Fibroblast of skin of back (primary cell): ENCODE results near the gene UIMC1.

Source experiments
- DNase-seq: peaks from one replicate; pipeline ENCODE4 v3.0.0-alpha.2; 2013

Gene UIMC1

DNA sequence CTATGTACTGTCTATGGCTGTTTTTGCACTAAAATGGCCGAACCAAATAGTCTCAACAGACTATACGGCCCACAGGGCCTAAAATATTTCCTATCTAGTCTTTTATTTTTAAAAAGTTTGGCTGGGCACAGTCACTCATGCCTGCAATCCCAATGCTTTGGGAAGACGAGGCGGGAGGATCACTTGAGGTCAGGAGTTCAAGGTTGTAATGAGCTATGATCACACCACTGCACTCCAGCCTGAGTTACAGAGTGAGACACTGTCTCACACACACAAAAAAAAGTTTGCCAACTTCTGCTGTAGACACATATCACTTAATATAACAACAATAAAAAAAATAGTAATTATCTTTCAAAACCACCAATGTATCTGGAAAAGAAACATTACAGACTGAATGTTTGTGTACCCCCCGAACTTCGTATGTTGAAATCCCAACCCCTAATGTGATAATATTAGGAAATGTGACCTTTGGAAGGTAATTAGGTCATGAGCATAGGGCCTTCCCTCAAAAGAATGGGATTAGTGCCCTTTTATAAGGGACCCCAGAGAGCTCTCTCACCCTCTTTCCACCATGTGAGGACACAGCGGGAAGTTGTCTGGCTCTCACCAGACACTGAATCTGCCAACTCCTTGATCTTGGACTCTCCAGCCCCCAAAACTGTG is 53.9 kb downstream of the UIMC1 start:
- DNase-seq = no peak

DNA sequence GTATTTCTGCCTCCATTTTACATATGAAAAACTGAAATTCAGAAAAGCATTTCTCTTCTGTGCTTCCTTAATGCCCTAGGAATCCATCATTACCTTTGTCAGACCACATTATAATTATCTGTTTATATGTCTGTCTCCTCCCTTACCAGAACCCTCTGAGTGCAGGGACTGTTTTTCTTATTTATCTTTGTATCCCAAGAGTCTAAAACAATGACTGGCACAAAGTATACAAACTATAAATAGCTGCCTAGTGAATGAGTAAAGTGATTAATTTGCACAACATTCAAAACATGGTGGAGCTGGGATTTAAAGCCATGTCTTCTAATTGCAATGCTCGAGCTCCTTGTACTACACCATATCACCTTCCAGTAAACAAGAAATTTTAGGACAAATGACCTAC is 58.1 kb downstream of the UIMC1 start:
- DNase-seq = no peak

DNA sequence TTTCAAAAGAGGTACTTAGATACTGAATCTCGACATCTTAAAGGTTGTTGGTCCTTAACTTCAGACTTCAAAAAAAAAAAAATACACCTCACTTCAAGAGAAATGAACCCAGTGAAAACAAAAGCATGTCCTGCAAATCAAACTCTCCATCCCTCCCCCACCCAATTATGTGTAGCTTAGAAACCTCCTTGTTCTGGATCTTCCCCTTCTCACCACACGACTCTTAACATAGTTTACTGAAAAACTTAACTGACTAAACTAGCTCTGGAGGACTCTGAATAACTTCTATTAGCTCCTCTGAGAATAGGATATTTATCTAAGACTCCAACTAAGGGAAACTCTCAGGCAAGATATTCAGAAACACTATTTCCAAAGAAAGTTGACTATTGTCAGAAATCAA is 58.7 kb downstream of the UIMC1 start:
- no peak for DNase-seq

DNA sequence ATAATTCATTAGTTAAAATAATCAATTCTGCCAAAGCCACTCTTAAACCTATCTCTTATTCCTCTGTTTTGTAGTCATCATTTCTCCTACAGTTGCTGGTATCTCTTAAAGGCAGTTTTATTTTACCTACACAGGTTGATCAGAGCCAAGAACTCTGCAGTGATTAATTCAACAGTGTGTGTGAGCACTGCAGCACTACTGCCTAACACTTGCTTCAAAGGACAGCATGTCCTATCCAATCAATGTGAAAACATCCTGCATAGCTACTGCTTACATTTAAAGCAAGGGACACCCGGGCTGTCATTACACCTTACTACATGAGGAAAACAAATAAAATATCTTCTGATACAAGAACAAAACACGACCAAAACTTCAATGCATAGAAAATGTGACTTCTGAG is 62.3 kb downstream of the UIMC1 start:
- DNase-seq = no peak

DNA sequence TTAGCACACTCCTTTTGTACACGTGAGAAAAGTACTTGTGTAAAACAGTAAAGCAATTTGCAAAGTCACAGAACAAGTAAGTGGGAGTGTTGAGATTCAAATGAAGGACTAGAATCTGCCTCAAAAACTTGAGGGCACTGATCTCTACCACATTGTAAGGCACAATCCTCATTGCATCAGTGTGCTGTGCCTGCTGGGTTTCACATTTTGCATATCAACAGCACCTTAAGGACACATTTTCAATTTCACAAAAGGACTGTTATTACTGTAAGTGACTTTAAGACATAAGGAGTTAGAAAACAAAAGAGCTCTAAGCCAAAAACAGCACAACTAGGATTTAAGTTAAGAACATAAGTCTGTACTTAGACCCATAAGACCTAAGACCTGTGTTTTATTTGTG is 62.8 kb downstream of the UIMC1 start:
- no peak for DNase-seq

DNA sequence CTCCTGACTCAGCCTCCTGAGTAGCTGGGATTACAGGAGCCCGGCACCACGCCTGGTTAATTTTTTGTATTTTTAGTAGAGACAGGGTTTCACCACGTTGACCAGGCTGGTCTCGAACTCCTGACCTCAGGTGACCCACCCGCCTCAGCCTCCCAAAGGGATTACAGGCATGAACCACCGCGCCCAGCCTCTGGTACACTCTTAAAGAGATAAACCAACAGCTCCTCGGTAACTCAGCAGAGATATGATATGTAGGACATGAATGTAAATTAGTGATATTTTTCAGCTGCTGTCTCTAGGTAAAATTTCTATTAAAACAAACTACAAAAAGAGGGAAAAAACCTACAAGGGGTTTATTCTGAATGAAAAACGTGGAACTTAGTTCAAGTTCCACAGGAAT is 64.6 kb downstream of the UIMC1 start:
- no peak for DNase-seq

DNA sequence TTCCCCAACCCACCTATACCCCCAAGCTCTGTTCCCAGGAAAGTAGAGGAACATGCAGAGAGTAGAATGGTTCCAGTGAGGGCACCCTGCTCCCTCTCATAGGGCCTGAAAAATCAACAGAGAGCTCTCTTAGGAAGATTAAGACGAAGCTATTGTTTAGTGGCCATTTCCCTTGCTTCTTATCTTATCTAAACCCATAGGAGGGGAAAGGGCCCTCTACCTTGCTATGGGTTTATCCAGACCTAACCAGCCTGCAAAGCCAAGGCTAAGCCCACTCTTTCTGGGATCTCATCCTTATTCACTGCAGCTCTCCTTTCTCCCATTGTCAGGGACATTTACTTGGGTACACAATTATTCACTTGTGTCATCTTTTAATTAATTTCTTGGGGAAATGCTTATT is 68.1 kb downstream of the UIMC1 start:
- no peak for DNase-seq

DNA sequence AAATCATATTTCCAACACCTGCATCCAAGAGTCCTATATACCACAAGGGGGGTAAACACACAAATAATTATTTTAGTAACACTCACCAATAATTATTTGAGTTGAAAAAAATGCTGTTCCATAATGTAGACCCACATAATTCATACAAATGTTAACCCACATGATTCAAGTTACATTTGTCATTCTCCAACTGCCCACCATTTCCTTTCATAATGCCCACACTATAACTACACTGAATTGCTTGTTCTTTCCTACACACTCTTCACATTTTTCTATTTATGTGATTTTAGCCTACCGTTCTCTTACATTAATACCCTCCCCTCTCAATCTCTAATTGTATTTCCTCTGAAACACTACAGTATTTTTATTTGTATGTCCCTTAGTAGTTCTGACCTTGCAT is 71.6 kb downstream of the UIMC1 start:
- DNase-seq = no peak

DNA sequence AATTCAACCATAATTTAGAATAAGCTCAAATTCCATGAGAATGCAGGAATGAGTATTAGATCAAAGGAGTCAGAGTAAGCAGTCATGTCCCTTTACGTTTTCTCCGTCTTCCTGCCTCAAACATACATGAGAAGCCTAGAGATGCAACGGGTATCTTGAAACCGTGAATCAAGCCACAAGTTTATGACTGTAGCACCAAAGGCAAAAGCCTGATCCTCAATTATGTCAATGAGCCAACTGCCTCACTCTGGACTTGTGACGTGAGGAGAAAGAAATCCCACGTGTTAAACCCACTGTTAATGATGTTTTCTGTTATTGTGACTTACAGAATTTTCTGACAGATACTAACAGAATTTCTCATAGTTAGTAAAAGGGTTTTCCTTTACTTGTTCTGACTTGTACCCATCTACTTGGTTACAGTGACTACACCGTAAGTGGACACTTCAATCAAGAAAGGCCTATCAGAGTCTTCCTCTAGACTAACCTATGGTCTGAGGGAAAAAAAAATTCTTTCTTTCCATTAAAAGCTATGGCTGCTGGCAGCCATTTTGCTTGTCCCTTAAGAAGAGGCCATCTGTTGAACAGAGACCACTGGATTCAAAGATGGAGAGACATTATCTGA is 72.2 kb downstream of the UIMC1 start:
- no peak for DNase-seq

DNA sequence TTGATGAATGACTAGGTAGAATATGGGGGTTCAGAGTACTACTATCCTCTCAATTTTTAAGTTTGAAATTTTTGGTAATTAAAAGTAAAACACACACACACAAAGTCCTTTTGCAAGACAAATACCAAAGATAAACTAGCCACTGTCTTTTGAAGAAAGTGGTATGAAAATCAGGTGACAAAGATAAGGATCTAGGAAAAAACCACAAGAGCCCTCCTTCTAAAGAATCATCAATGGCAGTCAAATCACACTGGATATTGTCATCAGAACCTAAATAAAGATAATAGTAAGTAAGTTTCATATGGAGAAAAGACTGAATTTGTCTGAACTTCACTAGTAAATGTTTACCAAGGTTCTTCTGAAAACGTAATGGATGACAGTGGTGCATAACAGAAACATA is 76.9 kb downstream of the UIMC1 start:
- no peak for DNase-seq

DNA sequence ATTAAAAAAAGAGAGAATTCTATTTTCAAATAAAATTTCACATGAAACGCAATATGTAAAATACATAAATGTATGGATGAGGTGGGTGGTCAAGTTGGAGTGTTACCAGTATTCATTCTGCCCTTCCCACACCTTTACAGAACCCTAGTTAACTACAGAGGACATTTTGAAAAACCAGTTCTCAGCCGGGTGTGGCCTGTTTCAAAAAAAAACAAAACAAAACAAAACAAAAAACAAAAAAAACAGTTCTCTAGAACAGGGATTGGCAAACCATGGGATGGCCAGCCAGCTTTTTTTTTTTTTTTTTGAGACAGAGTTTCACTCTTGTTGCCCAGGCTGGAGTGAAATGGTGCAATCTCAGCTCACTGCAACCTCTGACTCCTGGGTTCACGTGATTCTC is 79.0 kb downstream of the UIMC1 start:
- DNase-seq = no peak

DNA sequence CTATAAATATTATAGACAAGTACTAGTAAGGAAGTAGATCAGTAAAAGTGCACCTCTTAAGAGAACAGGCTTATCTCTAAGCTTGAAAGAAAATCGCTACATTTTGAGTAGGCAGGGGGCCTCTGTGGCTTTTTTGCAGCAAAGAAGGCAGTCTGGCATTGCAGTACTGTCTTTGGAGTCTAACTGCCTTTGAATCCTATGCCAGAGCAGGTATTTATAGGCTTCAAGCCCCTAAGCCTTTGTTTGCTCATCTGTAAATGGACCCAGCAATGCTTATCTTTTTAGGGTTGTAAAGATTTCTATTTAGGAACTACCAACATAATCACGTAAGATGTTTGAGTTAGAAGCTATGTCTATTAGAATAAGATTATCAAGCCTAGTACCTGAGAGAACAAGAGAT is 83.8 kb downstream of the UIMC1 start:
- DNase-seq = no peak

DNA sequence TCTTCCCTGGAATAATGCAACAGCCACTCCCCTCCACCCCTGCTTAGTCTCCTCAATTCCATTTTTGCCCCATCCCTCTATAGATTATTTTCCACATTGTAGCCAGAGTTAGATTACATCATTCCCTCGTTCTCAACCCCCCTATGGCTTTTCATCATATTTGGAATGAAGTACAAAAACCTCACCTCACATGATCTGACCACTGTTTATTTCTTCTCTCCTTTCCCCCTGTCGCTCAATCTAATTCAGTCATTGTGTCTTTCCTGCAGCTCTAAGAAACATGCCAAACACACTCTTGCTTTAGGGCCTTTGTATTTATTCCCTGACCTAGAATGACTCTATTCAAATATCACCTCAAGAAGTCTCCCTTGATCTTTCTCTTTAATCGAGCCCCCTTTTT is 84.9 kb downstream of the UIMC1 start:
- no peak for DNase-seq

DNA sequence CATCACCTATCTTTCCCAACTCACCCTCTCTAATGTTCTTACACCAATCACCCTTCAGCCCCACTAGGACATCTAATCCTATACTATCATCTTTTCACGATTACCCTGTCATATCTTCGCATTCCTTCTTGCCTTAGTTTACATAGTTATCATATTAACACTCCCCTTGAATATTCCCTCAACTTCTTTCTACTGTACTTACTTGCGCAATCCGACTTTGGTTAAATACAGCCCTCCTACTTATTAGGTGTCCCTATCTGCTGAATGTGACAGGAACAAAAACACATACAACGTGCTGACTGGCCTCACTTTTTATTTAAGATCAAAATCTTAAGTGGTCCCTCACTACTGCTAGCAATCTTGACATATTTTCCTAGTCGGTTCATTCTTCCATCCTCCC is 88.0 kb downstream of the UIMC1 start:
- no peak for DNase-seq

DNA sequence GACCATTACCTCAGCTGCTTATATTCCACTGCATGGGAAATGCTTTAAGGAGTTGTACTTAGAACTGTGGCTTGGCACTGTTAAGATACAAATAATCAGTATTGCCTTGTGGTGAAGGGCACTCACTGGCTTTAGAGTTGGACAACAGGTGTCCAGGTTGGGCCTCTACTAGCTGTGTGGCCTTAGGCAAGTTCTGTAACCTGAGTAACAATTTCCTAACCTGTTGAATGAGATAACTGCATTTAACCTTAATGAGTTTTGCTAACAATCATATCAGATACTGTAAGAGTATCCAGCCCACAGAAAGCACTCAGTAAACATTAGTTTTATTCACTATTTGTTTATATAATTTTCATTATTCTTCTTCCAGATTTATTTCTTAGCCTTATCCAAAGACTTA is 90.2 kb downstream of the UIMC1 start:
- DNase-seq = no peak

DNA sequence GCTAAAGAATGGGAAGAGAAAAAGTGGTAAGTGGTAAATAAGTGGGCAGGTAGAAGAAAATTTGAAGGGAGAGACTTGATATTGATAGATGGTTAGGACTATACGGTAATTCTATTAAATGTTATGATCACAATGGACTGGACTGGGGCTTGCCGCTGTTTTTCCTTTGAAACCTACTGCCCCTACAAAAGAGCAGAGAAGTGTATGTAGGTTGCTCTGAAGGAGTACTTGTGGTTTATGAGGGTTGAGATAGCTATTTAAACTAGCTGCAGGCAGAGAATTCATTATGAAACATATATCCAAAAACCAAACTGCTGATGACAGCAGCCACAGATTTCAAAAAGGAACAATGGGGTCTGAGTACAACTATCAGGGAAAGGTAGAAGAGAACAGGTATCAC is 90.7 kb downstream of the UIMC1 start:
- DNase-seq = no peak

DNA sequence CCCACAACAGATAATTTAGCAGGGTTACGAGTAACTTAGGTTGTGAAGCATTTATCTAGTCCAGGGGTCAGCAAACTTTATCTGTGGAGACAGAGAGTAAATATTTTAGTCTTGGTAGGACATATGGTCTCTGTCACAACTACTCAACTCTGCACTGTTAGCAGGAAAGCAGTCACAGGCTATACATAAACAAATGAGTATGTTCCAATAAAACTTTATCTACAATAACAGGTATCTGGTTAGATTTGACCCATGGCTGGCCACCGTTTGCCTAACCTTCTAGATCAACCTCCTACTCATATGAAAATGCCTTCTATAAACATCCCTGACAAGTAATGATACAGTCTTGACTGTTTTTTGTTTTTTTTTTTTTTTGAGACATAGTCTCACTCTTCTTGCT is 94.5 kb downstream of the UIMC1 start:
- DNase-seq = no peak

DNA sequence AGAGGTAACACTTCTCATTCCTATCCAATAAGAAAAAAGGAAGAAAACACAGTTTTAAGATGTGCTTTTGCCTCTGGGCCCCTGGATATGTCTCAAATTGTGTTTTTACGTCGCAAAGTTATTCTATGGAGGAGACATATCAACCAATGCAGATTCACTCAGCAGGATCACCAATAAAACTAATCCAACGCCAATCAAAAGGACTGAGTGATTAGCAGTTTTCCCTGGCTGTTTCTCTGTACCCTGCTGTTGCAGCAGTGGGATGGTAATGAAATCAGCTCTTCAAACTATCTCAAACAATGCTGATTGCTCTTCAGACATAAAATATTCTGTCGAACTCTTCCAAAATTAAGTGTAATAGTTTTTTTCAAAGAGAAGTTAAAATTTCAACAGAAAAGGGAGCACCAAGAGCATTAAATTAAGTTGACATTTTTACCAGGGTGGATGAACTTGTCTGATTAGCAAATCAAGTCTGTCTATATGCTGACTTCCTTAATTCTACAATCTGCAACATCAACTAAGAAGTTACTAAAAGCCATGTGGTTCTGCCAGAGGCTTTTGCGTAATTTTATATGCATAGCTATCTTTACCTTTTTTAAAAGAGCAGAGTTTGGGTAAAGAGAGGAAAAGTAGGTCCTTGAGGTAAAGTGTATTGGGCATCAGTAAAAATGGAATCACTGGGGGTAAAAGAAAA is 97.8 kb downstream of the UIMC1 start:
- no peak for DNase-seq

DNA sequence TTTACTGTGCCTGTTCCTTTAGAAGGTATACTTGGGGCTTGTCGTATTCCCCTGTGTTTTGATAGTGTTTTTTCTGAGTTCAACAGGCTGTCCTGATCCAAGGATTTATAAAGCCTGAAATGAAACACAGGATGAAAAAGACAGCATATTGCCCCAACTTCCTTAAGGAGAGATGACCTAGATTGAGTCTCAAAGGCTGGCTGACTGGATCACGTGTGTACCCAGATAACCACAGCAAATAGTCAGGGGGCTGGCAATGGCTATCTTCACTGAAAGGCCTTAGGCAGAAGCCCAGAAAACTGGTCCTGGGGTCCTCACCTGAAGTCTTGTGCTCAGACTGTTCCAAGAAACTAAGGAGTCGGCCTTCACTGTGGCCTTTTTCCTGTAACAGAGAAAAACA is 99.8 kb downstream of the UIMC1 start:
- no peak for DNase-seq

DNA sequence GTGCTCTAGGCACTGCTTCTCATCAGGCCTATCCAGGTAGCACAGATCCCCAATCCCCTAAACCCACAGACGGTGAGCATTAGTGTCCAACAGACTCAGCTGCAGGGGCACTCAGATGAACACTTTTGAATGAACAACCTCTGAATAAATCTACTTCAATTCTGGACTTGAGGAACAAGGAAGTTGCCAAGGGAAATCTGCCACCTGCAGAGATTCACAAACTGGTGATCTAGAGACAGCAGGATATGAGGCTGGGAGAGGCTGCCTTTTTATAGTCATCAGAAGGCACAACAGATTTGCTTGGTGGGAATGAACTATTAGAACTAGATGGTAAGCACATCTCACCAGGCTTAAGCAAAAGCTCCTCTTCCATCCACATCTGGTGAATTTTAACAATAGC is 100.5 kb downstream of the UIMC1 start:
- no peak for DNase-seq

DNA sequence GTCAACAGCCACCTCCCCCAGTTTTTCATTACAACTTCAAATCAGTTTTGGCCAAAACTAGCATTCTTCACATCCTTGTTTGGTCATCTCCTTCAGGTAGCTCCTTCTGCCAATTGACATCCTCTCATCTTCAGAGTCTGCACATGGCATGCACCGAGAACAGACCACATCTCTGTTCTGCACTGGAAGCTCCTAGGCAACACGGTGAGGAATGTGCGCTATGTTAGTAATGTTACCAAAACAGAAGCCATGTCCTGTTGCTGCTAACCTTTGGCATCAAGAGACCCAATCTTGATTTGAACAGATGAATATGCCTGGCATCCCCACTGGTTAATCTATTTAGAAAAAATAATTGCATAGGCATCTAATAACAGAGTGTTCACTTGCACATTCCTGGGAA is 102.3 kb downstream of the UIMC1 start:
- no peak for DNase-seq

DNA sequence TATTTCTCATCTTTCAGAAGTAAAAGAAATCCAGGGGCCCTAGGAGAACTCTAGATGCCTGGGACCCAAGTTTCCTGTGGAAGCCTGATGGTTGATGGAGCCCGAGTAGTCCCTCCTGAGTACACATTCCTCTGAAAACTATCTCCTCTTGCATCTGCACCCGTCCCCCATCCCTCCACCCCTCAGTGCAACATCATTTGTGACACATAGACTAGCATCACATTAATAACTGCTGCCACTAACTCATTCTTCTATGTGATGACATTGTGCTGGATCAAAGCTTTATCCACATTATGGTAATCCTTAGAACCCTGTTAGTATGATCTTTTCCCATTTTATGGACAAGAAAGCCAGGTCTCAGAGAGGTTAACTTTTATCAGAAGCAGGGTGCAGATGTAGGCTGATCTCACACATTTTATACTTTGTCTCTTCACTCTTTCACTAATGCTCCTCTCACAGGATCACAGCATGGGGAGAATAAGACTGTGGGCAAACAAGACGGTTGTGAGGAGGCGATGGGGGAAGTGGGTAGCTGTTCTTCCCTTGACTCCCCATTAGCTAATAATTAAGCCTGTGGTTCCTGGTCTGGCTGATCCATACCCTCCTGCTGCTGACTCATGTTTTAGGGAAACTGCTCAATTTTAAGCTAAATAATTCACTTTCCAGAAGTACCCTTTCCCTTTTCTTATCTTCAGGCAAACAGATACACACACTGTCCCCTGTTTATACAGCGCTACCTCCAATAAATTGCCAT is 103.5 kb downstream of the UIMC1 start:
- no peak for DNase-seq

DNA sequence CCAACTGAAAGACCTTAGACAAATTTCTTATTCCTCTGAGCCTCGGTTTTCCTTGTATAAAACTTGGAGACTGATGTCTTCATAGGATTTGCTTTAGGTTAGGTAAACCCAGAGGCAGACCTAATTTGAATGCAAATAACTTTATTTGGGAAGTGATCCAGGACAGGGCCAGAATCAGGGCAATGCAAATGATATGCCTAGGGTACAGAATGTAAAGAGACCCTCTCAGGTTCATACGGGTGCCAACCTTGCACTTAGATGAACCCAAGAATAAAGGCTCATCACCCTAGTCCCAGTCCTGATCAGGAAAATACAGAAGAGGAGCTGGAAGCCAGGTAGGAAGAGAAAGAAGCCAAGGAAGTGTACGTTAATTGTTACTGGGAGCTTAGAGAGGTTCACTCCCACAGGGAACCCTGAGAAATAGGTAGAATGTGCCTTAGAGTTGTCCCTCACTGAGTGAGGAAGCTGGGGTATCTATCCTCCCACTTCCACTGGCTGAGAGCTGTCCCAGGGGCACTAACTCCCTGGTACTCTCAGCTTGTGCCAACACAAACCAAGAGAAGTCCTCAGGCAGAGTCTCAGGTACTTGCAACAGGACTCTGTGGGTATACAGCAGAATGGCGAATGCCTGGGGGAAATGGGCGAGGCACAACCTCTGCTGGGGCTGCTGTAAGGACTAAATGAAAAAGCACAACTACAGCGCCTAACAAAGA is 104.3 kb downstream of the UIMC1 start:
- DNase-seq = no peak
